Measurements from ENCODE around the gene CAPZA2.
"Not testable (repeated sequence)": the region's sequence is repeated elsewhere in the genome, so short reads cannot be mapped to it uniquely, and the experiment has no call there.

CAPZA2 gene

GRCh38 chr7:116922545-116922944, 60.2 kb downstream of the CAPZA2 start:
- FAIRE-seq, result no peak

- FAIRE-seq, result no peak
Measured at GRCh38 chr7:116924741-116925140, 62.4 kb downstream of the CAPZA2 start.

- no peak for FAIRE-seq
Measured at GRCh38 chr7:116929021-116929420, 66.6 kb downstream of the CAPZA2 start.

GRCh38 chr7:116929914-116930913, 67.8 kb downstream of the CAPZA2 start:
- FAIRE-seq, result peak; percentile 83

- no peak for FAIRE-seq
Measured at GRCh38 chr7:116932566-116932965, 70.2 kb downstream of the CAPZA2 start.

GRCh38 chr7:116933465-116933864, 71.1 kb downstream of the CAPZA2 start:
- no peak for FAIRE-seq

- FAIRE-seq, result no peak
Measured at GRCh38 chr7:116934580-116934979, 72.2 kb downstream of the CAPZA2 start.

- not testable (repeated sequence) for FAIRE-seq
Measured at GRCh38 chr7:116936844-116937243, 74.5 kb downstream of the CAPZA2 start.

GRCh38 chr7:116938678-116939077, 76.3 kb downstream of the CAPZA2 start:
- FAIRE-seq, result no peak

- FAIRE-seq, result no peak
Measured at GRCh38 chr7:116940689-116941370, 78.4 kb downstream of the CAPZA2 start.

- no peak for FAIRE-seq
Measured at GRCh38 chr7:116942504-116942903, 80.1 kb downstream of the CAPZA2 start.

- FAIRE-seq, result no peak
Measured at GRCh38 chr7:116948934-116949333, 86.5 kb downstream of the CAPZA2 start.

GRCh38 chr7:116949941-116950801, 87.8 kb downstream of the CAPZA2 start:
- no peak for FAIRE-seq

GRCh38 chr7:116950889-116951351, 88.5 kb downstream of the CAPZA2 start:
- FAIRE-seq, result no peak

- FAIRE-seq, result no peak
Measured at GRCh38 chr7:116951366-116952292, 89.2 kb downstream of the CAPZA2 start.

- FAIRE-seq, result no peak
Measured at GRCh38 chr7:116952635-116953371, 90.4 kb downstream of the CAPZA2 start.

GRCh38 chr7:116953372-116953905, 91.1 kb downstream of the CAPZA2 start, which contains the start of gene ST7:
TSS of gene ST7 (plus strand) at chr7:116953501. CDS start at chr7:116953541, 40 bp downstream.
- FAIRE-seq, result no peak

GRCh38 chr7:116953906-116954838, 91.8 kb downstream of the CAPZA2 start:
- FAIRE-seq, result no peak

GRCh38 chr7:116955340-116955739, 93.0 kb downstream of the CAPZA2 start:
- no peak for FAIRE-seq

All from G401.6 (cell line).